SIG-M5 treated with dmso at 0.1 percent for 504 hours (cell line): ENCODE measurements around the gene PRCD.
"Not testable (repeated sequence)": the region's sequence is repeated elsewhere in the genome, so short reads cannot be mapped to it uniquely, and the experiment has no call there.

Experiments used
- DNase-seq: peaks from one replicate; lab custom pipeline; 2025; ENCODE audit not compliant: unreplicated experiment; lab: John Stamatoyannopoulos, UW

Gene PRCD

GRCh38 chr17:76551685-76552084 is 11.8 kb downstream of the PRCD start:
- no peak for DNase-seq

GRCh38 chr17:76553178-76553908 is 13.5 kb downstream of the PRCD start:
- DNase-seq = no peak

DNA sequence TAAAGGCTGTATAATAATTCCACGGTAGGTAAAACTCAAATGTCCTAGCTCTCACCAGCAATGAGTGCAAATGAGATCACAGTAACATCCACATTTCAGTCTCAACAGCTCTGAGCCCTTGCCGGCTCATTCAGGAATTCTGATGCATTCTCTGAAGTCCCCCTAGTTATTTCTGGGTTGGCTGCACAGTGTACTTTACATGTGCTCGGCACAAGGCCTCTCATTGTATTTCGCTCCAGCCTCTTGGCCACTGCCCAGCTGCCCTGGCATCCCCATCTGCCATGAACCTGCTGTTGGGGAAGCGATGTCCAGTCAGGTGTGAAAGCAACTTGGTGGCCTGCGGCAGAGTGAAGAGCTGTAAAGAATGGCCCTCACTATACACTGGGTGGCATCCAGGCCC is 14.3 kb downstream of the PRCD start:
- no peak for DNase-seq

GRCh38 chr17:76556765-76557367 is 17.0 kb downstream of the PRCD start:
- DNase-seq = peak; percentile 71

GRCh38 chr17:76557368-76558197 is 17.7 kb downstream of the PRCD start:
- peak; percentile 98 for DNase-seq

GRCh38 chr17:76558198-76559095 is 18.6 kb downstream of the PRCD start:
- DNase-seq = peak; percentile 39

DNA sequence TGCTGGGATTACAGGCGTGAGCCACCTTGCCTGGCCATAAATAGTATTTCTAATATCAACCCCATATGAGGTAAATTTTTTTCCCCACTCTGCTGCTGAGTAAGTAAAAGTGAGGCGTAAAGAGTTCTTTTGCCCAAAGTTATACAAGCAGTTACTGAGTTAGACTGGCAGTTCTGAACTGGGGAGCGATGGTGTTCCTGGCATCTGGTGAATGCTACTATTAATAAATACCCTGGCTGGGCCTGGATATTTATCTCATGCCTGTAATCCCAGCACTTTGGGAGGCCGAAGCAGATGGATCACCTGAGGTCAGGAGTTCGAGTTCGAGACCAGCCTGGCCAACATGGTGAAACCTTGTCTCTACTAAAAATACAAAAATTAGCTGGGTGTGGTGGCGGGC is 19.6 kb downstream of the PRCD start:
- not testable (repeated sequence) for DNase-seq

DNA sequence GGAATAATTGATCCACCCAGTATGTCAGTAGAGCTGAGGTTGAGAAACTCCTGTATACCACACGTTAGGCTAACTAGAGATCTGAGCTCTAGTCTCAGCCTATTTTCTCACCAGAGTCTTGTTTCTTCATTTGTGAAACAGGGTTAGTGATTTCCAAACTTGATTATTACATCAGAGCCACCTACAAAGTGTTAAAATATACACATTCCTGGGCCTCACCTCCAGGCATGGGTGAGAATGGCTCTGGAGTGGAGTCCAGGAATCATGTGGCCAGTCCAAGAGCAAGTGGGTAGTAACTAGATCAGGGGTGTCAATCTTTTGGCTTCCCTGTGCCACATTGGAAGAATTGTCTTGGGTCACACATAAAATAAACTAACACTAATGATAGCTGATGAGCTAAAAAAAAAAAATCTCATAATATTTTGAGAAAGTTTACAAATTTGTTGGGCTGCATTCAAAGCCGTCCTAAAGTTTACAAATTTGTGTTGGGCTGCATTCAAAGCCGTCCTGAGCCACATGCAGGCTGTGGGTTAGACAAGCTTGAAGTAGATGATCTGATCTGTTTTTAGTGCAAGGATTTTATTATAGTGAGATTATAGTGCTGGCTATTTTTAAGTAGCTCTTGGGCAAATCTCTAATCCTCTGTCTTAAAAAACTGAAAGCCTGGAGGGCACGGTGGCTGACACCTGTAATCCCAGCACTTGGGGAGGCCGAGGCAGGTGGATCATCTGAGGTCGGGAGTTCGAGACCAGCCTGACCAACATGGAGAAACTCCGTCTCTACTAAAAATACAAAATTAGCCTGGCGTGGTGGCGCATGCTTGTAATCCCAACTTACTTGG is 20.4 kb downstream of the PRCD start:
- DNase-seq = peak; percentile 64

DNA sequence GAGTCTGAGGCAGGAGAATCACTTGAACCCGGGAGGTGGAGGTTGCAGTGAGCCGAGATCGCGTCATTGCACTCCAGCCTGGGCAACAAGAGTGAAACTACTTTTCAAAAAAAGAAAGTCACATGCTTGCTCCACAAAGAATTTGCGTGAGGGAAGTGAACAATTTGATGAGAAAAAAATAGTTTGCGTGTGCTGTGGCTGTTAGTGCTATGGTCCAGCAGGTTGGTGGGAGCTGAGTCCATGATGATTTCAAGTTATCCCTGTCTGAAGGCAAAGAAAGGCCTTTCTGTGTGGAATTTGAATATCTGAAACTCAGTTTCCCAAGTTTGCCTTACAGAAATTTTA is 21.0 kb downstream of the PRCD start:
- DNase-seq = no peak

DNA sequence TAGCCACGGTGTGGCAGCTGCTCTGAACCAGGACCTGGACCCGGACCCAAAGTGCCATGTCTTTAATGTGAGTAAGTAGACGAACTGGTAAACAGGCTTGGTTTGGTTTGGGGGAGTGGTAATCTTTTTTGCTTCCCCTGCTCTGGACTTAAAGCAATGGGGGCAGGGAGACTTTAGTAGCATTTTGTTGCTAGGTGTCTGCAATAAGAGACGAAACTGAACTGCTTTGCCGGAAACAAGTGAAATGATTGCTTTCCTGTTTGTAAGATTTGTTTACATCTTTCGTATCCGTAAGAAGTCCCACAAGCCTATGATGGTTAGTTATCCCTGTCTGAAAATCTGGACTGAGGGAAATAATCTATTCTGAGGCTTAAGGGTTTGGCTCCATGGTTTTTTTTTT is 21.5 kb downstream of the PRCD start:
- DNase-seq = no peak

- no peak for DNase-seq
Measured at GRCh38 chr17:76561799-76562268, 22.0 kb downstream of the PRCD start.

GRCh38 chr17:76562734-76563148 is 22.9 kb downstream of the PRCD start:
- DNase-seq = peak; percentile 23

- DNase-seq = not testable (repeated sequence)
Measured at GRCh38 chr17:76563359-76563758, 23.5 kb downstream of the PRCD start.

- not testable (repeated sequence) for DNase-seq
Measured at GRCh38 chr17:76564991-76565727, 25.3 kb downstream of the PRCD start.

DNA sequence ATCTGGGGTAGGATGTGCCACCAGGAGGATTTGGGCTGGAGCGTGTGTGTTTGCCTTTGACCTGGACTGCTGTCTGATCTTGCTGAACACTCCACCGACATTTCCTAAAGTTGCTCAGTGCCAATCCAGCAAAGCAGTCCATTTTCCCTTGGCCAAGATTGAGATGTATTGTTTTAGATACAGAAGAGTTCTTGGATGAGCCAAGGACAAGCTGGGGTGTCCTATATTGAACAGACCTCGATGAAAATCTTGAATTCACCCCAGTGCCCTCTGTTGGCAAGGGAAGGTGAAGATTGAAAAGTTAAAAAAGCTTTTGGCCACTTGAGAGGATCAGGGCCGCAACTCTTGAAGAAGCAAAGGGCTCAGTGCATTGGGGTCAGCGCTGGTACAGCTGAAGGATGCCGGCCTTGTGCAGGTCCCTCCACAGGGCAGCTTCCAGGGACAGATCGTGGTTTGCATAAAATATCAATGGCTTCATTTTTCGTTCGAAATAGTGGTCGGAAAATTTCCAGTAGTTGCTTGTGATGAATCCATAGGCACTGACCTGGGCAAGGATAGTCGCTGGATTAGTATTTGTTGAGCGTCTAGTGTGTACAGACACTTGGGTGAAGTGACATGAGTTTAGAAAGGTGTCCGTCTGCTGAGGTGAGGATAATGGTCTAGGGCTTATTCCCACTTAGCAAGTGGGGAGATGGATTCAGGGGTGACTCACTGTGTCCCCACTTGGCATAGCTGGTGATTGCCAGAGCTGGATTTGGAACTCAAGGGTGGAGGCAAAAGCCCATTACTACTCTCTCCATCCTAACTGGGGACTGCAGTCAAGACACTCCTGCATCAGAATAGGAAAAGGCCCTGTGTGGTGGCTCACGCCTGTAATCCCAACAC is 26.1 kb downstream of the PRCD start:
- no peak for DNase-seq

DNA sequence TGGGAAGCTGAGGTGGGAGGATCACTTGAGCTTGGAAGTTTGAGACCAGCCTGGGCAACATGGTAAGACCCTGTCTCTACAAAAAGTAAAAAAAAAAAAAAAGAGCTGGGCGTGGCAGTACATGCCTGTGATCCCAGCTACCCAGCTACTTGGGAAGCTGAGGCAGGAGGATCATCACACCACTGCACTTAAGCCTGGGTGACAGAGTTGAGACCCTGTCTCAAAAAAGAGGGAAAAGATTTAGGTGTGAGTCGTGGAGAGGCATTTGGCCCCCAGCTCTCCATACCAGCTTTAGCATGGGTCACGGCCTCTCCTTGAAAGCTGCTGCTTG is 26.7 kb downstream of the PRCD start:
- no peak for DNase-seq

DNA sequence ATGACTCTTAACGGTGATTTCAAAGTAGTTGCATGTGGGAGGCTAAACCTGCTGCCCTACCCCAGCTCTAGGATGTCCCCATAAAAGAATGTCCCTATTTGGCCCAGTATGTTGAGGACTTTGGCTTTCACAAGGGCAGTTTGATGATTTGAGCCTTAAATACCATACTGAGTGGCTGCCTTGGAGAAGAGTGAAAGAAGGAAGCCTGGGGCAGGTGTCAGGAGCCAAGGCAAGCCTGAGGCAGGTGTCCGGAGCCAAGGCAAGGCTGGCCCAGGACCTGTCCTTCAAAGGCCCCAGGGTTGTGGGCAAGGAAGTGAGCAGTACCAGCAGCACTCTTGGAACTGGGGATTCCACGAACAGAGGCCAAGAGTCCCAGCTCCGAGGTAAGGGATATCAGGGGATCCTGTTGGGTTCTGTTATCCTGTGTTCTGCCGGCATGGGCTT is 27.2 kb downstream of the PRCD start:
- DNase-seq = no peak
